GM13976 (cell line): ENCODE results near the gene TIMM8B.

Experiments
- DNase-seq: peaks from one replicate; pipeline ENCODE4 v3.0.0; 2012; ENCODE audit warnings: low spot score
- CTCF ChIP-seq: IDR thresholded peaks from 2 replicates; pipeline ENCODE4 v1.5.1; 2012; ENCODE audit warnings: borderline replicate concordance, mild to moderate bottlenecking; ENCODE audit not compliant: insufficient read depth; ENCODE audit errors: extremely low read depth, missing control alignments, control extremely low read depth
- in situ Hi-C: fragments of 300-500 bp; cut with MboI; formaldehyde crosslinking; loops from one replicate; pipeline ENCODE4 v1.12.0; 2022; ENCODE audit warnings: low sequenced_read_pairs, mixed read lengths, inconsistent platforms; ENCODE audit not compliant: unreplicated experiment

Gene TIMM8B

GRCh38 chr11:112086422-112087191, at the start of gene TIMM8B, which contains the start of gene SDHD:
TSS of gene TIMM8B (minus strand) at chr11:112086756. CDS start at chr11:112086723, 33 bp downstream.
TSS of gene SDHD (plus strand) at chr11:112086873. CDS start at chr11:112086908, 35 bp downstream.
- peak; percentile 95 for DNase-seq
- peak; percentile 30 for TF ChIP-seq CTCF
- in situ Hi-C loops: no loop called here

GRCh38 chr11:112134473-112134872, 47.9 kb upstream of the TIMM8B start:
- no peak for TF ChIP-seq CTCF
- in situ Hi-C loops: no loop called here
- DNase-seq: no peak

- TF ChIP-seq CTCF: no peak
- DNase-seq: no peak
- in situ Hi-C loops: no loop called here
Measured at GRCh38 chr11:112132737-112133136, 46.2 kb upstream of the TIMM8B start.

- in situ Hi-C loops: no loop called here
- TF ChIP-seq CTCF: no peak
- DNase-seq: no peak
Measured at GRCh38 chr11:112129656-112130055, 43.1 kb upstream of the TIMM8B start.

- DNase-seq: no peak
- TF ChIP-seq CTCF: no peak
- in situ Hi-C loops: no loop called here
Measured at GRCh38 chr11:112128483-112129121, 42.0 kb upstream of the TIMM8B start.

GRCh38 chr11:112127056-112127455, 40.5 kb upstream of the TIMM8B start:
- no peak for DNase-seq
- TF ChIP-seq CTCF: no peak
- in situ Hi-C loops: no loop called here
